ENCODE data around the gene STRADA. TPM values are rescaled to one million over a fixed set of nuclear protein-coding genes. Genes with fewer than 3 reads are reported as not detected.

Gene STRADA
- total RNA-seq, 1 donor from 2014 or later, result 10.5 TPM

- H3K4me3 ChIP-seq (ENCODE audit: low read depth, low read length), result no peak overlapping the region
- TF ChIP-seq CTCF (IDR thresholded peaks at IDR 0.05; ENCODE audit: insufficient read depth, low read length, severe bottlenecking), result no peak
- peaks cover 11% of the 10 kb centered on the region for H3K36me3 ChIP-seq (ENCODE audit: control insufficient read depth, insufficient read depth, low read length)
- DNase-seq (ENCODE audit: low read depth), result no peak
- no peaks in the 10 kb centered on the region for H3K27me3 ChIP-seq (ENCODE audit: control insufficient read depth, insufficient read depth, low read length)
- FAIRE-seq, result peak; percentile 60
Observed at GRCh38 chr17:63706336-63707082, 35.1 kb downstream of the STRADA start.

- Histone ChIP-seq H3K27me3 (ENCODE audit: control insufficient read depth, insufficient read depth, low read length) (no peaks in the 10 kb centered on the region), H3K36me3 (ENCODE audit: control insufficient read depth, insufficient read depth, low read length) (peaks cover 9% of the 10 kb centered on the region), H3K4me3 (ENCODE audit: low read depth, low read length) (no peak overlapping the region)
- no peak for DNase-seq (ENCODE audit: low read depth)
- no peak for FAIRE-seq
- TF ChIP-seq CTCF (IDR thresholded peaks at IDR 0.05; ENCODE audit: insufficient read depth, low read length, severe bottlenecking), result no peak
Observed at GRCh38 chr17:63705657-63706056, 35.9 kb downstream of the STRADA start.

GRCh38 chr17:63704836-63705235, 36.8 kb downstream of the STRADA start:
- H3K4me3 ChIP-seq (ENCODE audit: low read depth, low read length), result no peak overlapping the region
- peaks cover 9% of the 10 kb centered on the region for H3K36me3 ChIP-seq (ENCODE audit: control insufficient read depth, insufficient read depth, low read length)
- FAIRE-seq (no peak), DNase-seq (ENCODE audit: low read depth) (no peak)
- TF ChIP-seq CTCF (IDR thresholded peaks at IDR 0.05; ENCODE audit: insufficient read depth, low read length, severe bottlenecking), result no peak
- no peaks in the 10 kb centered on the region for H3K27me3 ChIP-seq (ENCODE audit: control insufficient read depth, insufficient read depth, low read length)

- TF ChIP-seq CTCF (IDR thresholded peaks at IDR 0.05; ENCODE audit: insufficient read depth, low read length, severe bottlenecking), result no peak
- FAIRE-seq, result no peak
- H3K36me3 ChIP-seq (ENCODE audit: control insufficient read depth, insufficient read depth, low read length), result peaks cover 7% of the 10 kb centered on the region
- no peaks in the 10 kb centered on the region for H3K27me3 ChIP-seq (ENCODE audit: control insufficient read depth, insufficient read depth, low read length)
- no peak overlapping the region for H3K4me3 ChIP-seq (ENCODE audit: low read depth, low read length)
- DNase-seq (ENCODE audit: low read depth), result no peak
Observed at GRCh38 chr17:63704259-63704576, 37.4 kb downstream of the STRADA start.

GRCh38 chr17:63703556-63704258, 37.9 kb downstream of the STRADA start:
- FAIRE-seq (no peak), DNase-seq (ENCODE audit: low read depth) (no peak)
- TF ChIP-seq CTCF (IDR thresholded peaks at IDR 0.05; ENCODE audit: insufficient read depth, low read length, severe bottlenecking), result no peak
- no peaks in the 10 kb centered on the region for H3K27me3 ChIP-seq (ENCODE audit: control insufficient read depth, insufficient read depth, low read length)
- no peak overlapping the region for H3K4me3 ChIP-seq (ENCODE audit: low read depth, low read length)
- peaks cover 5% of the 10 kb centered on the region for H3K36me3 ChIP-seq (ENCODE audit: control insufficient read depth, insufficient read depth, low read length)

All from bronchial epithelial cell (primary cell).